ENCODE data around the gene THY1.
"Not testable (repeated sequence)": the region's sequence is repeated elsewhere in the genome, so short reads cannot be mapped to it uniquely, and the experiment has no call there.

Gene THY1

GRCh38 chr11:119422809-119423508 lies at the start of gene THY1:
THY1 (minus strand) TSS chr11:119423172; CDS start chr11:119420905, 2,267 bp downstream.
- DNase-seq = peak in 36 of 51 donors; percentile 9 to 80 (median 47)

- no peak for DNase-seq
Observed at GRCh38 chr11:119472186-119472855, 49.3 kb upstream of the THY1 start.

GRCh38 chr11:119471329-119471728 lies 48.4 kb upstream of the THY1 start:
- DNase-seq = no peak

- no peak for DNase-seq
Observed at GRCh38 chr11:119470317-119471291, 47.6 kb upstream of the THY1 start.

- no peak for DNase-seq
Observed at GRCh38 chr11:119469506-119469905, 46.5 kb upstream of the THY1 start.

- no peak for DNase-seq
Observed at GRCh38 chr11:119468511-119468910, 45.5 kb upstream of the THY1 start.

GRCh38 chr11:119461229-119461963 lies 38.4 kb upstream of the THY1 start:
- no peak for DNase-seq

- DNase-seq = no peak
Observed at GRCh38 chr11:119460582-119460981, 37.6 kb upstream of the THY1 start.

- no peak for DNase-seq
Observed at GRCh38 chr11:119460097-119460496, 37.1 kb upstream of the THY1 start.

GRCh38 chr11:119459293-119459976 lies 36.5 kb upstream of the THY1 start:
- DNase-seq = no peak

- DNase-seq = not testable (repeated sequence)
Observed at GRCh38 chr11:119455708-119456107, 32.7 kb upstream of the THY1 start.

- peak in 3 of 51 donors; percentile 6 to 22 (median 7) for DNase-seq
Observed at GRCh38 chr11:119455241-119455640, 32.3 kb upstream of the THY1 start.

- DNase-seq = no peak
Observed at GRCh38 chr11:119453881-119454280, 30.9 kb upstream of the THY1 start.

GRCh38 chr11:119450590-119451326 lies 27.8 kb upstream of the THY1 start:
- DNase-seq = no peak

GRCh38 chr11:119449498-119449897 lies 26.5 kb upstream of the THY1 start:
- no peak for DNase-seq

GRCh38 chr11:119448380-119448779 lies 25.4 kb upstream of the THY1 start:
- DNase-seq = no peak

- DNase-seq = peak in 1 of 51 donors; percentile 27
Observed at GRCh38 chr11:119447664-119448242, 24.8 kb upstream of the THY1 start.

- no peak for DNase-seq
Observed at GRCh38 chr11:119446871-119447663, 24.1 kb upstream of the THY1 start.

- DNase-seq = no peak
Observed at GRCh38 chr11:119446434-119446833, 23.5 kb upstream of the THY1 start.
